ENCODE results near the gene ADARB2.
"Not testable (repeated sequence)": the region's sequence is repeated elsewhere in the genome, so short reads cannot be mapped to it uniquely, and the experiment has no call there.

The ADARB2 gene

DNA sequence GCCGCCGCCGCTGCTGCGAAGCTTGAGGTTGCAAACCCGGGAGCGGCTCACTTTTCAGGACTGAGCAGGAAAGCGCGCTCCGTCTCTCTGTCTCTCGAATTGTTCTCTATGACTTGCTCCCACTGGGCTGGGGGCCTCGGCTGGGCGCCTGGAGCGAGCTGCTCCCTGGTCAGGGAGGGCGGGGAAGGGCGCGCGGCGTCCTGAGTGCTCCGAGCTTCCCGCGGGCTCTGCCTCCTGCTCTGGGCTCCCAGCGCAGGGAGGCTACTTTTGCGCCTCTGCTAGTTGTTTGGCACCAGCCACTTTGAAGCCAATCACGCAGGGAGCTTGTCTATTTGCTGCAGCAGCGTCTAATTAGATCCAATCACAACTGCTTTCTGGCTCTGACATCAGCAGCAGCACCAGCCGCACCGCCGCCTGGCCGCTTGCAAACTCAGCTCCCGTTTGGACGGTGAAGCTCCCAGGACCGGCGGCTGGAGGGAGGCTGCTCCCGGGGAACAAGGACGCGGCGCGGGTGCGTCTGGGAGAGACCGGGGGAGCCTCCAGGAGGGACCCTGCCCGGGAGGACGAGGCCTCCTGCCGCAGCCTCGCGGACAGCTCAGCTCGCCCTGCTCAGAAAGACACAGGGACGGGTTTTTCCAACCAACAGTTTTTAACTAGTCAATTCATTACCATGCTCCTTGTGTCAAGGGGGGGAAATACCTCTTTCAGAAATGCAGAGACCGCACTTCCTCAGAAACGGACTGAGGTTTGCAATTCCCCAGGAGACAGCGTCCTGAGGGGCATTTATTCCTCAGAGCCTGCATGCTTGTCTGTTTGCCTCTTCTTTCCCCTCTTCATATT lies at the start of gene ADARB2:
Gene ADARB2 (minus strand): TSS at position 304 of the 840 bp plus-strand sequence.
- no peak for DNase-seq

DNA sequence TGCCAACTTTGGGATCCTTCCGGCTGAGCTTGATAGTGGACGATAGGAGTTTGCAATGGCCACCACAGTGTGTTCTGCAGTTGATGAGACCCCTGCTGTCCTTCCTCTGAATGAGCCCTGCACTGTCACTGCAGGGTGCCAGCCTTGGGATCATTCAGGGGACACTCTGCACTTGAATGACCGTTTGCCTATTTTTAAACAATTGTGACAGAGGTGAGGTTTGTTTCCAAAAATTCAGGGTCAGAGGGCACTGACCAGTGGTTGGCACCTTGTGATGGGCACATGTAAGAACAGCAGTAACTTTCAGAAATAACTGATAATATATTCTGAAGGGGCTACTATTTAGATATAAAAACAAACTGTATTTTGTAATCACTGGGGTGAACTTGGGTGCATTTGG lies 48.5 kb upstream of the ADARB2 start:
- DNase-seq = no peak

DNA sequence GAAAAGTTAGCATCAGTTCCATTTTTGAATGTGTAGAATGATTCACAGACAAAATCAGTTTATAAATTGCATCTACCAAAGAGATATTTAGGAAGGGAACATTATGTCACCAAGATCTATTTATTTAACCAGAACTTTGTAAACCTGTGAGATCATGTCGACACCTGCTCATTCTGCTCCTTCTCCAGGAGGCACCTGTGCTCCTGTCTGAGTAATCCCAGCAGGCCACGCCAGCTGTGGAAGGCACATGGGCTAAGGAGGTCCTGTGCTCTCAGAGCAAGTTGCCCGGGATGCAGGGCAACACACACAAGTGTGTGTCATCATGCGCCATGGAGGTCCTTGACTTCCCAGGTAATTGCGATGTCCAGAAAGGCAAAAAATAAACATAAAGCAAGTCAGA lies 45.5 kb upstream of the ADARB2 start:
- no peak for DNase-seq

DNA sequence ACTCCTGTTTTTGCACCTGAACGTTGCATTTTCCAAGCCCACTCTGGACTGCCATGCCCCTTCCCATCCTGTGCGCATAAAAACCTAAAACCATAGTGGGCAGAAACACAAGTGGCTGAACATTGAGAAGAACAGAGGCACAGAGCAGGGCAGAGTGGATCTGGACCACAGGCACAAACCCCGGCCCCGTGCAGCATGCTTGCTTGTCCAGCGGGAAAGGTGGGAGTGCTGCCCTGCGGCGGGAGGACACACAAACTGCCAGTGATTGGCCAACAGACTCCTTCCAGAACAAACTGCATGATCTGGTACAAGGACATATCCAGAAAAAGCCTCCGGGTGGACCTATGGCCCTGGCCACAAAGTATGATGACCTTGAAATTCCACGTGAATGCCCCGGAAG lies 42.5 kb upstream of the ADARB2 start:
- DNase-seq = no peak

DNA sequence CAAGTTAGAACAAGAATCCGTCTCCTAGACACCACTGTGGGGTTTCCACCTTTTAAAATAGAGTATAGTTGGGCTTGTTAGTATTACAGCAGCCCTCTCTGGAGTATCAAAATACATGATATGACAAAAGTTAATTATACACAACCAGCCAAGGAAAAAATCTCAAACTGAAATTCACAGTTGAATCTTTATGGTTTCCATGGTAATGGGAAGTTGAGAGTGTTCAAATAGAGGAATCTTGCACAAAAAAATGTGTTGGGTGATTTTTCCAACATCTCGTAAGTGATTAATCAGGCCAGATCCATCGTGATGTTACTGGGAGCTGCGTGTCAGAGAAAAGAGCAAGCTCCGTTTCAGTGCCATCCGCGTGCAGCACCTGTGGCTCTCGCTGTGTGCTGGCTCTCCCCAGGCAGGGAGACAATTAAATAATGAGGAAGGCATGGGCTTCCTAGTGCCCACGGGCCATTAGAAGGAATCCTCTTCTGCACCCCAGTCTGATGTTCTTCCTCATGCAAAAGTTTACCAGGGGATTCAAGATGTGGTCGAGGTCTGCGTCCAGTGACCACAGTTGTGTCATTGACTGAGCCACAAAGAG lies 41.1 kb upstream of the ADARB2 start:
- no peak for DNase-seq

DNA sequence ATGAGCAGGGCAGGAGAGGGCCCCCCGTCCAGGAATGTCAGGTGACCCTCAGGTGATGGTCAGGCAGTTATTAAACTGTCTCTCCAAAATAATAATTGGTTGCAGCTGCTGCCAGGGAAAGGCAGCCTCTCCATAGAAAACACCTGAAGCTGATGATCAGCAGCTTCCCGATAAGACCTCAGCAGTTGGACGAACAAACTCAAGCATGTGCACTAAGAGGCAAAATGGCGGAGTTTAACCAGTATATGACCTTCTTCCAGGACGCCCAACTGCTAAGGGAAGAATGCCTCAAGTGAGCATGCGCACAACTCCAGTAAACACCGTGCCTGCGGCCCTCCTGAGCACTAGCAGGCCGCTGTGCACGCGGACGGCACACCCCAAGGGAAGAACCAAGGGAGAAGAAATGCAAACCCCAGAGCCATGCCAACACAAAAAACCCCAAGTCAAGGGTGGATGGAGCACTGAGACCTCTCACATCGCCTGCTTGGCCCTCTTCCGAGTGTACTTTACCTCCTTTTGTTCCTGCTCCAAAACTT lies 38.9 kb upstream of the ADARB2 start:
- DNase-seq = no peak

DNA sequence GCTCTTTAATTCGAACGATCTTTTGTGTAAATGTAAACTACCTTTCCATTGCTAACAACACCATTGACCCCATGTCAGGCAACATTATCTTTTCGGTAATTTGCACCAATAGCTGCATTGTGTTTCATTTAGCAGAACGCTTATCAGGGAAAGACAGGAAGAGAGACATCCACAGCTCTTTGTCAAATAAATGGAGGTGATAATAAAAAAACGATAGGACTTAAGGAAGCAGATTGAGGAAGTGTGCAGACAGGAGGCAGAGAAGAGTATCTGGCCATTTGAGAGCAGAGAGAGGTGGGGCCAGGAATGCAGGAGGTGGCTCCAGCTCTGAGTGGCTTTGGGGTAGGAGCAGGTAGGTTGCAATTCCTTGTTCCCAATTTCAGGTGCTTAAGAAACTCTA lies 37.5 kb upstream of the ADARB2 start:
- no peak for DNase-seq

DNA sequence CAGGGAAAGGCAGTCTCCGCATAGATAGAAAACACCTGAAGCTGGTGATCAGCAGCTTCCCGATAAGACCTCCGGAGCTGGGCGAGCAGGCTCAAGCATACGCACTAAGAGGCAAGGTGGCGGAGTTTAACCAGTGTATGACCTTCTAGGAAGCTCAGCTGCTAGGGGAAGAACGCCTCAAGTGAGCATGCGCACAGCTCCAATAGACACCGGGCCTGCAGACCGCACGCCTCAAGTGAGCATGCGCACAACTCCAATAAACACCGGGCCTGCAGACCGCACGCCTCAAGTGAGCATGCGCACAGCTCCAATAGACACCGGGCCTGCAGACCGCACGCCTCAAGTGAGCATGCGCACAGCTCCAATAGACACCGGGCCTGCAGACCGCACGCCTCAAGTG lies 35.9 kb upstream of the ADARB2 start:
- DNase-seq = not testable (repeated sequence)

DNA sequence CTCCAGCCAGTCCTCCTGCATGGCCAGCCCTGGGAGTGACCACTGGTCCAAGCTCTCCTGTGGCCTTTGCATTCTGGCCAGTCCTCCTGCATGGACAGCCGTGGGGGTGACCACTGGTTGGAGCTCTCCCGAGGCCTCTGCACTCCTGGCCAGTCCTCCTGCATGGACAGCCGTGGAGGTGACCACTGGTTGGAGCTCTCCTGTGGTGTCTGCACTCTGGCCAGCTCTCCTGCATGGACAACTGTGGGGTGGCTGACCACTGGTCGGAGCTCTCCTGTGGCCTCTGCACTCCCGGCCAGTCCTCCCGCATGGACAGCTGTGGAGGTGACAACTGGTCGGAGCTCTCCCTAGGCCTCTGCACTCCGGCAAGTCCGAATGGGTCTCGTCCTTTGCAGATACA lies 28.7 kb upstream of the ADARB2 start:
- no peak for DNase-seq

DNA sequence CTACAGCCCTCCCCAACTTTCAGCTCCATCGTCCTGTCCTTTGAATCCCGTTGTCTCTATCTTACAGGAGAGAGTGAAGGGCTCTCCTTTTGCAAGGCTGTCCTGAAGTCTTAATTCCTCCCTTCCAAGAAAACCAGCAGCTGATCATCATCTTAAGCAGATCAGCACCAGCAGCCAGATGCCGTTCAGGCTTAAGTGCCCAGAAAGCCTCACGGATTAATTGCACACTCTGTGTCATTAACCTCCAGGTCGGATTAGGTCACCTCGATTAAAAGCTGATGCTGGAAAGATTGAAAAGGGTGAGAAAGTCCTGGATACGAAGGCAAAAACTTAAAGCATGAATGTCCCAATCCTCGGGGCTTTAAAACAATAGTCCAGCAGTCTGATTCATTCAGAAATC lies 24.8 kb upstream of the ADARB2 start:
- no peak for DNase-seq

DNA sequence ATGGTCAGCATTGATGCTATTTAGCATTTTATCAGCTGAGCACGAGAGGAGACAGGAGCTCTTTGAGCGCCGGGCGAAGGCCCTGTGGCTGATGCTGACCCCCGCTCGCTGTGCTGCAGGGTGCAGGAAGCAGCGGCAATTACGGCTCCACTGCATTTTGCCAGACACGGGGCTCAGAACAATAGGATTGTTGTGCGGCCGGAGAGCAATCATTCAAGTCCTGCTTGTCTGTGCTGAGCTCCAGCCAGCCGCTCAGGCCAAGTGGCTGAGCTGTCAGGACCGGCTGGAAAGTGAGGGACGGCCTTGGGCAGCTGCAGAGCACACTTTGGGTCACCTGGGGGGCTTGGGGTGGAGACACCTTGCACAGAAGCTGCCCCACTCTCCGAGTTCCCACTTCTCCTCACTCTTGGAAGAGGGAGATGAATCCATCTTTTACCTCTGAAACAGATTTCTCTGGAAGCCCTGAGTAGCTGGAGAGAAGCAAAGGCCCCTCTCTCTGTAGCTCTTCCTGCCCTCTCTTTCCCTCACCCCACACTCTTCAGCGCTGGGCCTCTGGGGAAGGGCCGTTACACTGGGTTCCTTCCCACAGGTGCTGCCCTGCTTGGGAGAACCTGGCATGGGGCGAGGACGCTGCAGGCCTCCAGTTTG lies 17.3 kb upstream of the ADARB2 start:
- no peak for DNase-seq

DNA sequence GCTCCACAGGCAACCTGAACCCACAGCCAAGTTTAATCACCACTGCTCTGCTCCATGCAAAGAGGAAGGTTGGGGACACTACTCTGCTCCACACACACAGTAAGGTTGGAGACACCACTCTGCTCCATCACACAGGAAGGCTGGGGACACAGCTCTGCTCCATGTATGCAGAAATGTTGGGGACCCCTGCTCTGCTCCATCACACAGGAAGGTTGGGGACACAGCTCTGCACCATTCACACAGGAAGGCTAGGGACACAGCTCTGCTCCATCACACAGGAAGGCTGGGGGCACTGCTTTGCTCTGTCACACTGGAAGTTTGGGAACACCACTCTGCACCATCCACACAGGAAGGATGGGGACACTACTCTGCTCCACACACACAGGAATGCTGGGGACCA lies 14.8 kb upstream of the ADARB2 start:
- no peak for DNase-seq

DNA sequence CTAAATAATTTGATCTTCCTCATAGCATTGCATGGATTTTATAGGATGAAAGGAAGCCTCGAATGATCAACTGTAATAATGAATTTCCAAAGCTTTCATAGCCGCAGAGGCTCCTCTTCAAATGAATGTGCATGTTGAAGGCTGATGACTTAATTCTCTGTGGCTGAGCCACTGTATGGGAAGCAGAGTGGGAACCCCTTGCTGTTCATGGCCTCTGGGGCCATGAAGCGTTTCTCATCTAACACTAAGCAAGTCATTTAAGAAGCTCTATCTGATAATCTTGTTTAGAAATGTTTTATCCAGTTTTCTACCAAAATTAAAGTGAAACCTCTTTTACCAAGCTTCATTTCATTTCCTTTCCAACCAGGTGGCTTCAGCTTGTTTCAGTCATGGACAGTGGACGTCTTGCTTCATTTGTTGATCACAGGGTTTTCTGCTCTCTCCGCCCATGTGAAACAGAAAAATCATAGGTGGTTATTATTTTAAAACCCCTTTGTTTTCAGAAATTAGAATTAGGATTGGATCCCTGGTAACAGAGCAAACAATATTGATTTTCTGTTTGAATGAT lies 10.3 kb upstream of the ADARB2 start:
- DNase-seq = no peak

DNA sequence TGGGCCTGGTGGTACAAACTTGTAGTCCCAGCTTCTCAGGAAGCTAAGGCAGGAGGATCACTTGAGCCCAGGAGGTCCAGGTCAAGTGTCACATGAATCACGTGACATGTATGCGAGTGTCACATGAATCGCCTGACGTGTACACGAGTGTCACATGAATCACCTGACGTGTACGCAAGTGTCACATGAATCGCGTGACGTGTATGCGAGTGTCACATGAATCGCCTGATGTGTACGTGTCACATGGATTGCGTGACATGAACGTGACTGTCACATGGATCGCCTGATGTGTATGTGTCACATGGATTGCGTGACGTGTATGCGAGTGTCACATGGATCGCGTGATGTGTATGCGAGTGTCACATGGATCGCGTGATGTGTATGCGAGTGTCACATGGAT lies 9.5 kb upstream of the ADARB2 start:
- no peak for DNase-seq

DNA sequence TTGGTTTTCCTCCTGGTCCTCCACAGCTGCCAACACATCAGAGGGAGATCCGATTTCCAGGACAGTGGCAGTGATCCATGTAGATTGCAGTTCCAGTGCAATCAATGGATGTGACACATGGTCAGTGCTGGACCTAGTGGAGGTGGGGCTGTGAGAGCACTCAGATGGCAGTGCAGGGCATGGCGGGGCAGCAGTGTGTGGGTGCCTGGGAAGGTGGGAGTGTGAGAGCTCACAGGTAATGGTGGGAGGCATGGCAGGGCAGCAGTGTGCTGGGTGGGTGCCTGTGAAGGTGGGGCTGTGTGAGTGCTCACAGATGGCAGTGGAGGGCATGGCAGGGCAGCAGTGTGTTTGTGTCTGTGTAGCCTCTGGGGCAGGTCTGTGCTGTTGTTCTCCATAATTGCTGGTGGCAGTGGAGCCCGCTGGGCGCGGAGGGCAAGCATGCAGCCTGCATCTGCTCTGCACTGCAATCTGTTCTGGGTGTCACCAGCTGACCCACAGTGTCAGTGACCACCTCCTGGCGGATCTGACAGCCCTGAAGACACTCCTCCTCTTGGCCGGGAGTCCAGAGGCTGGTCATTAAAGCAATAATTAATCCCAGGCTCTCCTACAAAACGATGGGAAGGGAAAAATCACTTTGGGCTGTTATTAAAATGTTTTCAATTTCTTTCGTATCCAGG lies 8.6 kb upstream of the ADARB2 start:
- DNase-seq = no peak

DNA sequence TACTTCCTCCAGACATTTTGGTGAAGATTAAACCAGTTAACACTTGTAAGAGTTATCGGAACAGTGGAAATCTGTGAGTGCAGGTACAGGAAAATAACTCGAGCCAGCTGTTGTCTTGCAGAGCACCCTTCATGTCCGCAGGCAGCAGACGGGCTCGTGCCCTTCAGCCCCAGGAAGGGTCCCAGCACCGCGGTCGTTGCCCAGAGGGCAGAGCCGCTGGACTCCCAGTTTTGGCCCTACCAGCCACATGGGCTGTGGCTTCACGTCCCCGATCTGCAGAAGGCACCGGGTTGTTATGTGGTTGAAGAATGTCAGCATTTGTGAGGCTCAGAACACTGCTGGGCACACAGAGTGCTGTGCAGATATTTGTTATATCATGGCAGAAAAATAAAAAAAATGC lies 7.2 kb upstream of the ADARB2 start:
- DNase-seq = no peak

DNA sequence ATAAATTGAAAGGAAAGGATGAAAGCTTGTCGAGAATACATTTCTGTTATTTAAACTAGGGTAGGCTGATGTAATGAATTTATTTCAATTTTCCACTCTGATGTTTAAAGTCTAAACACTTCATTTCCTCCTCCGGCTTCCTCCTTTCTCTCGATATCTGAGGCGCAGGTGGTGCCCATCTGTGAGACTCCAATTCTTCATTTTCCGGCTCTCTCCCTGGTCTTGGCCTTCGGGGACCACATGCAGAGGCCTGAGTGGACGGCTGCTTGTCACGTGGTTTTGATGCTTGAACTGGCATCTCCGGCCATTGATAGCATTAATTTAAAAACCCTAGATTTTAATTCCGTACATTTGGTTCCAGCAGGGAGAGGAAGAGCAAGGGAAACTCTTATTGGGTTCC lies 5.8 kb upstream of the ADARB2 start:
- DNase-seq = no peak

DNA sequence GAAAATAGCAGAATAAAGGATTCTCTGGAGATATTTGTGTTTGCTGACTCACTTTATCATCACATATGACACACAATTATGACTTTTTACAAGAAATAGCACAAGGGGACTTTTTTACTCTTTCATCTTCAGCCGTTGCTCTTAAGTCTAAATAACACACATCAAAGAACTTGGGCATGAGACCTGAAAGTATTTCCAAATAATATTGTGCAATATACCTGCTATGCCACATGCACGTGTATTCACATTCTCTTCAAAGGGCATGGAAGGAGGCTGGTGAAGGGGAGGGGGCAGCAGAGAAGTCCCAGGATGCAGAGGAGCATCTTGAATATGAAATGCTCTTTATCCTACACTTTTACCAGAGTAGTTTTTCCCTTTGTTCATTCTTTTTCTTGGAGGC lies 4.1 kb upstream of the ADARB2 start:
- DNase-seq = no peak

DNA sequence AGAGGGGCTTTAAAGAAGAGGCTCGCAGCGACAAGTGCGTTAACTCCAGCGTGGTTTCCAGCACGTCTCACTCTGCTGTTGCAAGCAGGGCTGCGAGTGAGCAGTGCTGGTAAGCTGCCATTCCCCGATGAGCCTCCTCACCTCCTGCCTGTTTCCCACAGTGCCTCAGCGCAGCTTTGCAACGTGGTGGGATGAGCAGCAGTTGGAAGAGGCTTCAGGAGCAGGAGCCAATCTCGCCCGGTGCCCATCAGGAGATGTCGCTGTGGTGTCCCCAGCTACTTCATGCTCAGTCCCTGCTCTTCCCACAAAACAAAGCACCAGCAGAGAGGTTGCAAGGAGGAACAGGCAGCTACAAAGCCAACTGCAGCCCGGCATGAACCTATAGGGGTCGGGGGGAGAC lies 2.4 kb upstream of the ADARB2 start:
- DNase-seq = no peak

DNA sequence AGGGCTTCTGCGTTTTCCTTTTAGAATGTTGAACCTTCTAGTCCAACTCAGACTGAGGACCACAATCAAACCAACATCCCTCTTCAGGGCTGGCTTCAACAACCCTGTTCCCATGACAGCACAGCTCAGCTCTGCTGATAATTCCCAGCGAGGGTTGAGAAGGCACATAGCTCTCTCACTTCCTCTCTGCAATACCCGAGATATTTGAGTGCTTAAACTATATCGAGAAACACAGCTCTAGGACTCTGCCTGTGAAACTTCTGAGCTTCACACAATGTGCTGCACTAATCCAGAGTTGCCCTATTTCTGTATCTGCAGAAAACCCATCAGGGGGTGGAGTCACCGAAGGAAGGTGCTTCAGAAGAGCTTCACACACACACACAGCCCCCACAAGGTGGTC lies 1.6 kb upstream of the ADARB2 start:
- no peak for DNase-seq

DNA sequence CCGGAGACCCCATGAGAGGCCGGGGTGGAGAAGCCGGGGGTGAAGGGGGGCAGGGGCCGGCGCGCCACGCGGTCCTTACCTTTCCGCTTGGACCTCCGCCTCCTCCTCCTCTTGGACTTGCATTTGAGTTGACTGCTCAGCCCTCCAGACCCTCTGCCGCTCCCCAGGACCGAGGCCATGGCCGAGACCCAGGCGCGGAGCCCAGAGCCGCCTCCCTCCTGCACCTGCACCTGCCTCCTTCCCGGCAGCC lies 428 bp downstream of the ADARB2 start:
- no peak for DNase-seq

DNA sequence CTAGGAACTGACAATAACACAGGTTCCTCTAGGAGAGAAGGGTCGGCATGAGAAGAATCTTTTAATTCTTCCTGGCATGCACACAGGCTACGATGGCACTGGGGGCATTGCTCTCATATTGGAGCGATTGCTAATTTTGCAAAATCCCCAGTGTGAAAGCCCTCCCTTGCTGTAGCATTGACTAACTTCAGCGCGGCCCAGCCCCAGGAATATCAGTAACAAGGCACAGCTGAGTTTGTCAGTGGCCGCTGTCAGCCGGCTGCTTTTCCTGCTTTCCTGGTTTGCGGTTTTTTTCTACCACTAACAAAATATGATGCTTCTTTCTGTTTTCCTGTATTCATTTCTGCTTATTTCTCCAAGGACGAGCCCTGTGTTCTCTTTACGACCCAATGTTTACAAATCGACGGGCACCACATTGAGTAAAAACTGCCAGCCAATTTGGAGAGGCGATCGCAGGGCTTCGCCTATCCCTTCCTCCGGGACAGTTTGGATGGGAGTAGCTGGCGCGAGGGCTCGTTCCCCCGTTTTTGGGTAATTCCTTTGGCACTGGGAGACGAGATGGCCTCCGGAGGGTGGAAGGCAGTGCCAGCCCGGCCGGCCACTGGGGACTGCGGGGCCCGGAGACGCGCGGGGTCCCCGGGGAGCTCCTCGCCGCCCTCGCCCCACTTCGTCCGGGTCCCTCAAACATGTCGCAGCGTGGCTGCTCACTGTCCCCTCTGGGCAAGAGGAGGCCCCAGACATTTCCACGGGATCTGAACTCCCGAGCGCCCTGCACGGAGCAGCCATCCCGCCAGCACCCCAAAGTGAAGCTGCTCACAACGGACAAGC lies 967 bp downstream of the ADARB2 start:
- no peak for DNase-seq

DNA sequence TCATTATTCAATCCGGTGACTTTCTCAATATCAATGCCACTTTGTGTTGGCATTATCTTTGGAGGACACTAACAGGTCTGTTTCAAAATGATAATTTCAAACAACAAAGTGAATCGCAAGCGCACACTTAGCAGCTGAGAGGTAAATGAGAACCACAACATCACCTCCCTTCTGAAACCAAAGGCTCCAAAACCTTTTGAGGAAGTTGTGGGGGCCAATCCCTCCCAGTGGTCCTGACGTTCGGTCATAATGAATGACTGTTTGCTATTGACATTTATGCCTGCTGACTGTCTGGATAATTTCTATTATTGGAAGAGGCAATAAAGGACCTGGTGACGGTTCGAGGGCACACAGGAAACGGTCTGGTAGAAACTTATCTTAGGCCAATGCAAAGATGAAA lies 1.8 kb downstream of the ADARB2 start:
- DNase-seq = no peak

Data from DMS 273 treated with DMSO at 0.1 percent for 48 hours (cell line).